GM12892 (cell line): Measurements from ENCODE around the gene MRNIP.

Experiments
- POLR2A ChIP-seq: IDR thresholded peaks from 2 replicates; pipeline ENCODE4 v1.6.1; 2011; ENCODE audit warnings: low read depth, low read length, control low read depth
- POLR2AphosphoS5 ChIP-seq: IDR thresholded peaks from 2 replicates; pipeline ENCODE4 v1.6.1; 2011; ENCODE audit warnings: low read depth, low read length, control low read depth
- TAF1 ChIP-seq: IDR thresholded peaks from 2 replicates; pipeline ENCODE4 v1.6.1; 2011; ENCODE audit warnings: low read depth, mild to moderate bottlenecking, control low read depth, low read length, borderline replicate concordance

DNA sequence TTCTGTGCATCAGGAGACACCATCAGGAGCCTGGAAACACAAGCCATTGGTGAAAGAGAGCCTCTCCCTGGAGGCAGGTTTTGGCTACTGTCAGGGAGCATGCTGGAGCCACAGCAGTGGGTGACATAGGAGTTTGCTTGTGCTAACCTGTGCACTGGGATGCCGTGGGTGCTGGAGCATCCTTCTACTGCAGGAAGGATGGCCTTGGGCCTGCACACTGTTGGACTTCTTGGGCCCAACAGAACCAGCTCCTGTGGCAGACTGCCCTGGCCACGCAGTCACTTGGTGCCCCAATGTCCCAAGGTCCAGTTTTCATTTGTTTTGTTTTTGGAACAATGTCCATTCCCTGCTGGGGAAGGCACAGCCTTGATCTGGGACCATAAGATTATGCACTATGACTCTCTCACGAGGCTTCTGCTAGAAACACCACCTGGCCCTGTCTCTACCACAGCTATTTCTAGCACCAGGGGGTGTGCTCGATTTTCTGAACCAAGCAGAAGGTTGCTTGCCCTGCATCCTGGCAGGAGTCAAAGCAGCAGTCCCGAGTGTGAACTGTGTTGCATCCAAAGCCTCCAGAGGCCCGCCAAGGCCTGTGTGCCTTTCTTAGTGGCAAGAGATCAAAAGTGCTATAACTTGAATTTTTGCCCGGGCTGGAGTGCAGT lies 70.3 kb downstream of the MRNIP start:
- TF ChIP-seq POLR2AphosphoS5, result no peak
- TF ChIP-seq POLR2A, result no peak
- TF ChIP-seq TAF1, result no peak
